K562 (cell line): Measurements from ENCODE around the gene CTSO. TPM values are rescaled to one million over a fixed set of nuclear protein-coding genes. Genes with fewer than 3 reads are reported as not detected.

ENCODE experiments used
- ATAC-seq: fragments of 200-7000 bp; cut with Tn5 transposase; 3 replicates; pipeline ENCODE4 v1.9.1; 2020; ENCODE audit warnings: moderate library complexity
- BruUV-seq: library from RNA; stranded (reverse); fragments of 400-500 nt; replicated peaks from 2 replicates; lab custom pipeline; 2021; lab: Mats Ljungman, UMichigan
- CTCF ChIA-PET: fragments of 300-600 bp; formaldehyde crosslinking; extraction: SDS; loops from one replicate; lab custom pipeline; 2021; ENCODE audit warnings: low intra/inter-chr PET ratio; lab: Yijun Ruan, JAX
- POLR2A ChIA-PET: fragments of 300-600, 350-650 bp; sonication (Branson Sonifier 250); formaldehyde crosslinking; extraction: SDS; loops from one replicate; lab custom pipeline; 2021; ENCODE audit warnings: antibody characterized with exemption, inconsistent platforms; lab: Yijun Ruan, JAX
- DNase-seq, 4 experiments: peaks; one replicate each; pipeline versions ENCODE4 v3.0.0 to v3.0.0-alpha.2; 2011 to 2018; ENCODE audit warnings: low spot score in 3 of 4, mixed read lengths in 3 of 4; ENCODE audit errors: extremely low read depth in 1 of 4
- FAIRE-seq: peaks from 2 replicates; lab custom pipeline; 2011; peaks lifted over from hg19 to GRCh38; lab: Jason Lieb, UNC
- H2AFZ ChIP-seq: 2 replicates; pipeline ENCODE4 v1.6.0; 2011; ENCODE audit warnings: low read depth, low read length, control low read depth, inconsistent platforms
- H3K27ac ChIP-seq: fragments of 200-600 bp; 3 replicates; pipeline ENCODE4 v1.8.0; 2011; ENCODE audit warnings: low read depth, mild to moderate bottlenecking, control low read depth, inconsistent platforms, low read length, moderate library complexity, mixed read lengths; ENCODE audit errors: extremely low read depth
- H3K27me3 ChIP-seq, 2 experiments: fragments of 300-600 bp in 1 of 2; 2 replicates in 1 of 2; 3 replicates in 1 of 2; pipeline versions ENCODE4 v1.6.0 to v1.8.0; 2011; ENCODE audit warnings: inconsistent platforms in 2 of 2, low read length in 2 of 2, mild to moderate bottlenecking in 1 of 2, mixed read lengths in 1 of 2, moderate library complexity in 1 of 2; ENCODE audit not compliant: control insufficient read depth in 2 of 2, insufficient read depth in 2 of 2
- H3K36me3 ChIP-seq: fragments of 300-600 bp; 3 replicates; pipeline ENCODE4 v1.8.0; 2011; ENCODE audit warnings: mild to moderate bottlenecking, low read length, inconsistent platforms; ENCODE audit not compliant: control insufficient read depth, insufficient read depth
- H3K4me1 ChIP-seq, 2 experiments: fragments of 200-600 bp in 1 of 2; replicated peaks in 1 of 2; 2 replicates in 1 of 2; 3 replicates in 1 of 2; pipeline versions ENCODE4 v1.5.1 to v1.8.0; 2011; ENCODE audit warnings: inconsistent platforms in 2 of 2, low read length in 2 of 2, mild to moderate bottlenecking in 1 of 2, mixed read lengths in 1 of 2, moderate library complexity in 1 of 2; ENCODE audit not compliant: control insufficient read depth in 2 of 2, insufficient read depth in 2 of 2
- H3K4me2 ChIP-seq: 2 replicates; pipeline ENCODE4 v1.6.1; 2011; ENCODE audit warnings: low read length, control low read depth, inconsistent platforms, mixed read lengths; ENCODE audit not compliant: insufficient read depth
- H3K4me3 ChIP-seq: fragments of 200-600 bp; sonication (generic), shearing (Covaris generic); 2 replicates; pipeline ENCODE4 v1.5.1; 2016; ENCODE audit warnings: control low read depth, inconsistent platforms
- H3K79me2 ChIP-seq: fragments of 200-600 bp; 3 replicates; pipeline ENCODE4 v1.8.0; 2011; ENCODE audit warnings: low read length, inconsistent platforms; ENCODE audit not compliant: control insufficient read depth, insufficient read depth
- H3K9ac ChIP-seq, 2 experiments: 2 replicates each; pipeline versions ENCODE4 v1.6.0 to v1.6.1; 2011; ENCODE audit warnings: low read depth in 2 of 2, low read length in 2 of 2, control low read depth in 1 of 2, inconsistent platforms in 1 of 2, mild to moderate bottlenecking in 1 of 2, mixed read lengths in 1 of 2; ENCODE audit not compliant: insufficient read depth in 1 of 2
- H3K9me1 ChIP-seq: one replicate; pipeline ENCODE4 v1.6.0; 2011; ENCODE audit warnings: inconsistent platforms, mild to moderate bottlenecking, low read length, moderate library complexity; ENCODE audit not compliant: control insufficient read depth, insufficient read depth
- H3K9me3 ChIP-seq: replicated peaks from 2 replicates; pipeline ENCODE4 v1.5.1; 2011; ENCODE audit warnings: low read depth, low read length, inconsistent platforms; ENCODE audit not compliant: control insufficient read depth, insufficient read depth
- H4K20me1 ChIP-seq: replicated peaks from 2 replicates; pipeline ENCODE4 v1.6.1; 2011; ENCODE audit warnings: low read length, inconsistent platforms, mixed read lengths; ENCODE audit not compliant: control insufficient read depth, insufficient read depth
- ARID1B ChIP-seq: fragments of 450-650 bp; IDR thresholded peaks from 2 replicates; pipeline ENCODE4 v1.6.1; 2016; ENCODE audit warnings: antibody characterized with exemption, mild to moderate bottlenecking, inconsistent platforms
- BRCA1 ChIP-seq, 2 experiments: fragments of 450-650 bp in 1 of 2; sonication (generic) in 1 of 2; formaldehyde crosslinking in 1 of 2; IDR thresholded peaks; 2 replicates each; pipeline versions ENCODE4 v1.5.0 to v1.6.1; 2017 to 2020; ENCODE audit warnings: mild to moderate bottlenecking in 1 of 2, missing genetic modification reagents in 1 of 2
- DNMT1 ChIP-seq: fragments of 450-650 bp; IDR thresholded peaks from 2 replicates; pipeline ENCODE4 v1.6.1; 2016; ENCODE audit warnings: antibody characterized with exemption, mild to moderate bottlenecking
- ILF3 ChIP-seq: fragments of 450-650 bp; IDR thresholded peaks from 2 replicates; pipeline ENCODE4 v1.6.1; 2018; ENCODE audit warnings: antibody characterized with exemption, mild to moderate bottlenecking, moderate library complexity, borderline replicate concordance
- KDM1A ChIP-seq, 2 experiments: fragments of 450-650 bp; IDR thresholded peaks; 2 replicates each; pipeline ENCODE4 v1.6.1; 2016; ENCODE audit warnings: mild to moderate bottlenecking in 2 of 2
- KLF13 ChIP-seq: fragments of 450-650 bp; IDR thresholded peaks from 2 replicates; pipeline ENCODE4 v1.6.1; 2016; ENCODE audit warnings: missing genetic modification characterization, low read depth, mild to moderate bottlenecking, missing compliant biosample characterization, moderate library complexity, borderline replicate concordance
- MLLT1 ChIP-seq, 2 experiments: fragments of 450-650 bp; IDR thresholded peaks; 2 replicates each; pipeline ENCODE4 v1.6.1; 2016
- MXD1 ChIP-seq: fragments of 250-450 bp; sonication (Bioruptor Pico); IDR thresholded peaks from 2 replicates; pipeline ENCODE4 v1.8.0; 2021; ENCODE audit warnings: borderline replicate concordance, mild to moderate bottlenecking, moderate library complexity; ENCODE audit not compliant: poor library complexity, severe bottlenecking
- NELFE ChIP-seq: IDR thresholded peaks from 2 replicates; pipeline ENCODE4 v1.6.1; 2011; ENCODE audit warnings: mild to moderate bottlenecking; ENCODE audit not compliant: insufficient read depth, insufficient read length
- NEUROD1 ChIP-seq: fragments of 150-350 bp; IDR thresholded peaks from 2 replicates; pipeline ENCODE4 v1.6.1; 2014; ENCODE audit warnings: borderline replicate concordance, low read length, low read depth; ENCODE audit not compliant: partially characterized antibody
- PRMT5 ChIP-seq: sonication (generic); formaldehyde crosslinking; IDR thresholded peaks from 2 replicates; pipeline ENCODE4 v1.5.0; 2020; ENCODE audit warnings: missing genetic modification reagents
- PTBP1 ChIP-seq: fragments of 200-400 bp; formaldehyde crosslinking; IDR thresholded peaks from 2 replicates; pipeline ENCODE4 v1.6.1; 2017; ENCODE audit warnings: low read depth, low read length
- U2AF1 ChIP-seq: fragments of 200-400 bp; formaldehyde crosslinking; optimal IDR thresholded peaks from 2 replicates; pipeline ENCODE3; 2017; ENCODE audit warnings: mild to moderate bottlenecking, low read depth, low read length, moderate library complexity
- ZBTB8A ChIP-seq: fragments of 450-650 bp; IDR thresholded peaks from 2 replicates; pipeline ENCODE4 v1.6.1; 2018; ENCODE audit warnings: mild to moderate bottlenecking, moderate library complexity; ENCODE audit not compliant: partially characterized antibody
- ZFPM2 ChIP-seq: fragments of 250-450 bp; sonication (Bioruptor Pico); IDR thresholded peaks from 2 replicates; pipeline ENCODE4 v1.5.1; 2022; ENCODE audit warnings: mild to moderate bottlenecking
- ZHX1 ChIP-seq: fragments of 150-350 bp; conservative IDR thresholded peaks from 2 replicates; pipeline ENCODE4 v1.6.1; 2014; ENCODE audit warnings: low read length
- ZNF184 ChIP-seq: sonication (generic); formaldehyde crosslinking; IDR thresholded peaks from 2 replicates; pipeline ENCODE4 v1.5.0; 2020; ENCODE audit warnings: missing genetic modification reagents
- ZNF197 ChIP-seq: fragments of 200-800 bp; sonication (Bioruptor generic); IDR thresholded peaks from 2 replicates; pipeline ENCODE4 v1.6.1; 2016; ENCODE audit warnings: low read depth, missing genetic modification characterization, missing compliant biosample characterization
- ZNF717 ChIP-seq: fragments of 250-450 bp; sonication (Bioruptor Pico); IDR thresholded peaks from 2 replicates; pipeline ENCODE4 v1.5.0; 2021
- ZNF76 ChIP-seq: fragments of 250-450 bp; sonication (Bioruptor Pico); IDR thresholded peaks from 2 replicates; pipeline ENCODE4 v1.4.0; 2020; ENCODE audit warnings: mild to moderate bottlenecking, moderate library complexity, borderline replicate concordance
- in situ Hi-C: fragments of 300-500 bp; cut with MboI; formaldehyde crosslinking; loops from 4 replicates; pipeline ENCODE4 v1.15.0; 2018; ENCODE audit warnings: inconsistent platforms, mixed read lengths
- intact Hi-C: fragments of 100-400 bp; cut with micrococcal nuclease; formaldehyde crosslinking; loops from 2 replicates; pipeline ENCODE4 v1.14.2; 2022
- polyA plus RNA-seq, 8 experiments: library from polyadenylated mRNA; depleted of rRNA in 4 of 8; stranded (reverse) in 5 of 8; unstranded in 3 of 8; fragments of >200 nt; fragmentation: Nextera tagmentation in 2 of 8; fragmentation: Illumina TruSeq in 1 of 8; extraction: Ambion mirVana in 2 of 8; extraction: Trizol in 1 of 8; gene quantifications; 2 replicates each; pipeline versions ENCODE4 v1.2.1 to v1.2.3, GENCODE V29; 2011 to 2014; ENCODE audit warnings: inconsistent platforms in 1 of 8, missing spikeins in 1 of 8
- total RNA-seq, 7 experiments: library from RNA; depleted of rRNA in 6 of 7; stranded (reverse); fragments of >200 nt in 6 of 7; fragmentation: Illumina TruSeq in 2 of 7; extraction: Trizol in 2 of 7; gene quantifications; 2 replicates each; pipeline versions ENCODE4 v1.2.1 to v1.2.3, GENCODE V29; 2011 to 2021; ENCODE audit warnings: low replicate concordance in 1 of 7

The CTSO gene
- total and polyA plus RNA-seq, 9 of the 15 experiments (the other 6 are each of a cell fraction or from before 2014, with no cell fraction given), result 0.03 to 0.07 (median 0.04) TPM; not detected in 5

DNA sequence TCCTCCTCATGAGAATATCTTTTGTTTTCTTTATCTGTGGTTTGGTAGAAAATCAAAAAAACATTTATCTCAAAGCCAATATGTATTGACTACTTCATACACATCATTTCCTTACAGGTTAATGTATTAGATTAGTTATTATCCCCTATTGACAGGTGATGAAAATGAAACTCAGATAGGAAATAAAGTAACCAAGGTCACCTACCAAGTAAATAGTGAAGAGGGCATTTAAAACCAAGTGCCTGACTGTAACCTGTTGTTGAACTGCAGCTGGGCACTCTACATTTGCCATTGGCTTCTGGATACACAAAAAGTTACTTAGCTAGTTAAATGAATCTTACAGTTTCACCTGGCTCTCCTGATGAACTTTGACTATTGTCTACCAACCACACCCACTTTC, 41.4 kb upstream of the CTSO start:
- ChIA-PET CTCF (no interaction called here), POLR2A (no interaction called here)
- DNase-seq (no peak), ATAC-seq (no peak), FAIRE-seq (no peak)
- Histone ChIP-seq H3K27ac (no peak overlapping the region), H3K9ac (no peak overlapping the region), H3K4me3 (no peak overlapping the region), H3K36me3 (no peaks in the 10 kb centered on the region), H3K4me2 (no peak overlapping the region), H3K4me1 (no peaks in the 10 kb centered on the region), H3K9me1 (no peaks in the 10 kb centered on the region), H3K27me3 (no peaks in the 10 kb centered on the region), H4K20me1 (no peaks in the 10 kb centered on the region), H3K9me3 (no peaks in the 10 kb centered on the region), H3K79me2 (no peaks in the 10 kb centered on the region), H2AFZ (no peak overlapping the region)
- in situ Hi-C loops (no loop called here), intact Hi-C loops (no loop called here)
- BruUV-seq, result no TSS peak
- TF ChIP-seq ARID1B (no peak), U2AF1 (no peak), BRCA1 (IDR thresholded peaks at IDR 0.05) (no peak), BRCA1 (CRISPR knock-in tag; IDR thresholded peaks at IDR 0.05) (no peak), PRMT5 (CRISPR knock-in tag) (no peak), PTBP1 (no peak), ZNF184 (no peak), ZNF76 (no peak), ZNF197 (CRISPR knock-in tag) (no peak), MXD1 (CRISPR knock-in tag) (no peak), MLLT1 (IDR thresholded peaks at IDR 0.05) (no peak), NELFE (no peak), NEUROD1 (no peak), ILF3 (no peak), ZBTB8A (no peak), ZFPM2 (CRISPR knock-in tag) (no peak), DNMT1 (no peak), ZHX1 (no peak), ZNF717 (CRISPR knock-in tag) (no peak), KDM1A (IDR thresholded peaks at IDR 0.05) (no peak), KLF13 (tag) (no peak)
